RPMI8226 (cell line): ENCODE results near the gene RWDD3.

ENCODE experiments used
- DNase-seq: peaks from one replicate; pipeline ENCODE4 v3.0.0-alpha.2; 2015

RWDD3 gene

GRCh38 chr1:95233737-95234500 lies at the start of gene RWDD3:
Gene RWDD3 (plus strand): TSS chr1:95234210. CDS start chr1:95234231, 21 bp downstream.
- peak; percentile 85 for DNase-seq

- DNase-seq, result no peak
These were observed 47.9 kb upstream of the RWDD3 start for GRCh38 chr1:95186149-95186548.

GRCh38 chr1:95193591-95193990 lies 40.4 kb upstream of the RWDD3 start:
- no peak for DNase-seq

- DNase-seq, result no peak
These were observed 39.0 kb upstream of the RWDD3 start for GRCh38 chr1:95195046-95195445.

GRCh38 chr1:95196017-95196416 lies 38.0 kb upstream of the RWDD3 start:
- DNase-seq, result no peak

- no peak for DNase-seq
These were observed 36.3 kb upstream of the RWDD3 start for GRCh38 chr1:95197616-95198252.

- no peak for DNase-seq
These were observed 32.1 kb upstream of the RWDD3 start for GRCh38 chr1:95201905-95202304.

- no peak for DNase-seq
These were observed 30.0 kb upstream of the RWDD3 start for GRCh38 chr1:95203908-95204437.

- DNase-seq, result no peak
These were observed 27.5 kb upstream of the RWDD3 start for GRCh38 chr1:95206514-95206913.

GRCh38 chr1:95207223-95207935 lies 26.6 kb upstream of the RWDD3 start:
- DNase-seq, result no peak

GRCh38 chr1:95208876-95209275 lies 25.1 kb upstream of the RWDD3 start:
- DNase-seq, result no peak

GRCh38 chr1:95209291-95209690 lies 24.7 kb upstream of the RWDD3 start:
- no peak for DNase-seq

- DNase-seq, result no peak
These were observed 17.6 kb upstream of the RWDD3 start for GRCh38 chr1:95216292-95216990.

GRCh38 chr1:95217371-95217770 lies 16.6 kb upstream of the RWDD3 start:
- DNase-seq, result no peak

GRCh38 chr1:95219407-95219806 lies 14.6 kb upstream of the RWDD3 start:
- no peak for DNase-seq

- DNase-seq, result no peak
These were observed 12.7 kb upstream of the RWDD3 start for GRCh38 chr1:95221306-95221705.

GRCh38 chr1:95222629-95223028 lies 11.4 kb upstream of the RWDD3 start:
- no peak for DNase-seq

GRCh38 chr1:95223110-95223509 lies 10.9 kb upstream of the RWDD3 start:
- no peak for DNase-seq

- no peak for DNase-seq
These were observed 7.0 kb upstream of the RWDD3 start for GRCh38 chr1:95226781-95227660.

GRCh38 chr1:95229037-95229436 lies 5.0 kb upstream of the RWDD3 start:
- DNase-seq, result no peak

GRCh38 chr1:95229706-95230105 lies 4.3 kb upstream of the RWDD3 start:
- DNase-seq, result no peak

GRCh38 chr1:95230256-95230655 lies 3.8 kb upstream of the RWDD3 start:
- no peak for DNase-seq
